ENCODE results near the gene WNT5B. TPM values are rescaled to one million over a fixed set of nuclear protein-coding genes. Genes with fewer than 3 reads are reported as not detected.

The WNT5B gene
- total RNA-seq, 4 donors from 2014 or later, result 11.7 to 34.1 (median 17.6) TPM

GRCh38 chr12:1590221-1590979 lies 38.6 kb upstream of the WNT5B start:
- no peak for TF ChIP-seq CTCF (IDR thresholded peaks at IDR 0.05)
- TF ChIP-seq EP300 (IDR thresholded peaks at IDR 0.05), result peak in 1 of 2 donors; percentile 16
- 15 to 17% methylated on average over 12 of the region's 12 CpGs for WGBS, 2 donors
- H3K4me3 ChIP-seq, result peak overlapping the region; percentile 3 to 65 (median 21)
- H3K27ac ChIP-seq, result peak overlapping the region; percentile 8 to 98 (median 52)
- no peaks in the 10 kb centered on the region for H3K9me3 ChIP-seq
- peaks cover 0 to 75% (median 29%) of the 10 kb centered on the region in 4 donors for H3K4me1 ChIP-seq
- peak in 1 of 2 donors; percentile 45 for DNase-seq (ENCODE audit: low spot score in 2 of 2)
- no peaks in the 10 kb centered on the region for H3K27me3 ChIP-seq
- peaks cover 0 to 4% (median 0%) of the 10 kb centered on the region in 3 donors for H3K36me3 ChIP-seq

GRCh38 chr12:1591034-1591433 lies 38.0 kb upstream of the WNT5B start:
- H3K4me1 ChIP-seq, result peaks cover 0 to 78% (median 31%) of the 10 kb centered on the region in 4 donors
- H3K4me3 ChIP-seq, result peak overlapping the region in 3 of 4 donors; percentile 3 to 65 (median 16)
- no peaks in the 10 kb centered on the region for H3K27me3 ChIP-seq
- H3K27ac ChIP-seq, result peak overlapping the region in 3 of 4 donors; percentile 13 to 98 (median 90)
- no peaks in the 10 kb centered on the region for H3K9me3 ChIP-seq
- DNase-seq (ENCODE audit: low spot score in 2 of 2), result no peak
- WGBS, 2 donors, result 9 to 13% methylated on average over 3 of the region's 3 CpGs
- peaks cover 0 to 4% (median 0%) of the 10 kb centered on the region in 3 donors for H3K36me3 ChIP-seq
- TF ChIP-seq POLR2A (IDR thresholded peaks at IDR 0.05), result no peak
- TF ChIP-seq EP300 (IDR thresholded peaks at IDR 0.05), result no peak
- TF ChIP-seq CTCF (IDR thresholded peaks at IDR 0.05), result no peak

GRCh38 chr12:1591543-1591942 lies 37.5 kb upstream of the WNT5B start:
- Histone ChIP-seq H3K27ac (peak overlapping the region; percentile 39 to 98 (median 68)), H3K27me3 (no peaks in the 10 kb centered on the region)

GRCh38 chr12:1592444-1593173 lies 36.4 kb upstream of the WNT5B start:
- WGBS, 2 donors, result 0 to 7% methylated on average over 8 to 19 of the region's 27 CpGs
- peak overlapping the region; percentile 82 to 98 (median 93) for H3K27ac ChIP-seq
- H3K9me3 ChIP-seq, result no peaks in the 10 kb centered on the region
- H3K4me3 ChIP-seq, result peak overlapping the region; percentile 53 to 90 (median 72)
- H3K27me3 ChIP-seq, result no peaks in the 10 kb centered on the region
- H3K36me3 ChIP-seq, result no peaks in the 10 kb centered on the region
- DNase-seq (ENCODE audit: low spot score in 2 of 2), result no peak
- TF ChIP-seq CTCF (IDR thresholded peaks at IDR 0.05) (no peak), EP300 (IDR thresholded peaks at IDR 0.05) (no peak), POLR2A (IDR thresholded peaks at IDR 0.05) (peak in 1 of 2 donors; percentile 25)
- peaks cover 0 to 70% (median 31%) of the 10 kb centered on the region in 4 donors for H3K4me1 ChIP-seq

More at GRCh38 chr12:1591543-1591942, 37.5 kb upstream of the WNT5B start:
- H3K4me1 ChIP-seq, result peaks cover 0 to 78% (median 31%) of the 10 kb centered on the region in 4 donors
- no peaks in the 10 kb centered on the region for H3K9me3 ChIP-seq
- H3K4me3 ChIP-seq, result peak overlapping the region in 3 of 4 donors; percentile 65 to 90 (median 79)
- TF ChIP-seq POLR2A (IDR thresholded peaks at IDR 0.05) (no peak), CTCF (IDR thresholded peaks at IDR 0.05) (no peak), EP300 (IDR thresholded peaks at IDR 0.05) (no peak)
- H3K36me3 ChIP-seq, result peaks cover 0 to 4% (median 0%) of the 10 kb centered on the region in 3 donors
- 13 to 15% methylated on average over 4 of the region's 4 CpGs for WGBS, 2 donors
- DNase-seq (ENCODE audit: low spot score in 2 of 2), result no peak

Data from tibial nerve (tissue), 4 donors.